SK-N-SH (cell line): Measurements from ENCODE around the gene BGN. TPM values are rescaled to one million over a fixed set of nuclear protein-coding genes. Genes with fewer than 3 reads are reported as not detected.

ENCODE experiments used
- CTCF ChIA-PET: fragments of 300-600, 350-600 bp; formaldehyde crosslinking; extraction: SDS; loops from one replicate; lab custom pipeline; 2021; lab: Yijun Ruan, JAX
- POLR2A ChIA-PET: fragments of 350-600 bp; sonication (Branson Sonifier 250); formaldehyde crosslinking; extraction: SDS; loops from one replicate; lab custom pipeline; 2020; ENCODE audit warnings: antibody characterized with exemption, inconsistent platforms; lab: Yijun Ruan, JAX
- DNase-seq: peaks from one replicate; pipeline ENCODE4 v3.0.0; 2012
- H2AFZ ChIP-seq: fragments of 200-600 bp; sonication (generic); 2 replicates; pipeline ENCODE4 v1.8.1; 2016; ENCODE audit warnings: antibody characterized with exemption, mild to moderate bottlenecking, low read depth
- H3F3A ChIP-seq: fragments of 200-600 bp; sonication (generic); replicated peaks from 2 replicates; pipeline ENCODE3; 2016; ENCODE audit warnings: antibody characterized with exemption, mild to moderate bottlenecking; ENCODE audit not compliant: insufficient read depth
- H3K27ac ChIP-seq, 2 experiments: fragments of 200-500 bp in 1 of 2; fragments of 200-600 bp in 1 of 2; sonication (Bioruptor generic) in 1 of 2; sonication (generic), shearing (Covaris generic) in 1 of 2; 2 replicates each; pipeline versions ENCODE4 v1.5.1 to v1.6.1; 2014 to 2016; ENCODE audit warnings: low read depth in 2 of 2, inconsistent platforms in 1 of 2, low read length in 1 of 2, mild to moderate bottlenecking in 1 of 2, mixed read lengths in 1 of 2
- H3K27me3 ChIP-seq: fragments of 200-600 bp; sonication (generic), shearing (Covaris generic); 2 replicates; pipeline ENCODE4 v1.6.1; 2016; ENCODE audit warnings: mixed run types; ENCODE audit not compliant: insufficient read depth
- H3K36me3 ChIP-seq, 2 experiments: fragments of 200-500 bp in 1 of 2; fragments of 200-600 bp in 1 of 2; sonication (Bioruptor generic) in 1 of 2; sonication (generic) in 1 of 2; replicated peaks in 1 of 2; 2 replicates each; pipeline versions ENCODE3 to v1.5.1; 2014 to 2016; ENCODE audit warnings: low read length in 1 of 2, mild to moderate bottlenecking in 1 of 2; ENCODE audit not compliant: insufficient read depth in 2 of 2, control insufficient read depth in 1 of 2
- H3K4me1 ChIP-seq, 2 experiments: fragments of 200-500 bp in 1 of 2; fragments of 200-600 bp in 1 of 2; sonication (Bioruptor generic) in 1 of 2; sonication (generic), shearing (Covaris generic) in 1 of 2; 2 replicates each; pipeline versions ENCODE4 v1.5.1 to v1.6.1; 2014 to 2016; ENCODE audit warnings: low read depth in 1 of 2, low read length in 1 of 2, mixed run types in 1 of 2; ENCODE audit not compliant: insufficient read depth in 2 of 2, control insufficient read depth in 1 of 2
- H3K4me2 ChIP-seq: fragments of 200-600 bp; sonication (generic), shearing (Covaris generic); 2 replicates; pipeline ENCODE4 v1.6.1; 2017; ENCODE audit warnings: mixed run types
- H3K4me3 ChIP-seq, 2 experiments: fragments of 200-500 bp in 1 of 2; fragments of 200-600 bp in 1 of 2; sonication (Bioruptor generic) in 1 of 2; sonication (generic), shearing (Covaris generic) in 1 of 2; 2 replicates each; pipeline versions ENCODE4 v1.5.1 to v1.8.1; 2014 to 2016; ENCODE audit warnings: low read depth in 2 of 2, inconsistent platforms in 1 of 2, low read length in 1 of 2, mild to moderate bottlenecking in 1 of 2, mixed read lengths in 1 of 2, moderate library complexity in 1 of 2
- H3K79me2 ChIP-seq: fragments of 200-600 bp; sonication (generic); 2 replicates; pipeline ENCODE4 v1.8.1; 2017; ENCODE audit warnings: mild to moderate bottlenecking; ENCODE audit not compliant: insufficient read depth
- H3K9ac ChIP-seq: fragments of 200-600 bp; sonication (generic); 2 replicates; pipeline ENCODE4 v1.6.1; 2017; ENCODE audit warnings: mixed run types
- H3K9me2 ChIP-seq: fragments of 200-600 bp; sonication (generic); 2 replicates; pipeline ENCODE4 v1.6.1; 2017; ENCODE audit warnings: mixed run types
- H3K9me3 ChIP-seq: fragments of 200-600 bp; sonication (generic); 2 replicates; pipeline ENCODE4 v1.6.1; 2017; ENCODE audit warnings: mixed run types, mild to moderate bottlenecking, moderate library complexity
- H4K20me1 ChIP-seq: fragments of 200-600 bp; sonication (generic); 2 replicates; pipeline ENCODE4 v1.6.1; 2017; ENCODE audit warnings: mild to moderate bottlenecking, mixed run types; ENCODE audit not compliant: insufficient read depth
- CHD2 ChIP-seq: fragments of 150-350 bp; IDR thresholded peaks from 2 replicates; pipeline ENCODE4 v1.6.1; 2018; ENCODE audit warnings: low read length; ENCODE audit not compliant: partially characterized antibody
- CTCF ChIP-seq: fragments of 200-600 bp; sonication (generic); IDR thresholded peaks from 2 replicates; pipeline ENCODE4 v1.6.1; 2017; ENCODE audit warnings: antibody characterized with exemption, mild to moderate bottlenecking, moderate library complexity
- ELF1 ChIP-seq: IDR thresholded peaks from 2 replicates; pipeline ENCODE4 v1.4.0; 2012
- EP300 ChIP-seq, 2 experiments: IDR thresholded peaks; 2 replicates each; pipeline versions ENCODE4 v1.4.0 to v1.6.1; 2012; ENCODE audit warnings: borderline replicate concordance in 1 of 2, low read depth in 1 of 2, low read length in 1 of 2
- EZH2phosphoT487 ChIP-seq: fragments of 200-600 bp; sonication (generic); IDR thresholded peaks from 2 replicates; pipeline ENCODE4 v1.6.1; 2017; ENCODE audit warnings: low read depth, mixed run types, mild to moderate bottlenecking, antibody characterized with exemption, moderate library complexity, borderline replicate concordance
- FOSL2 ChIP-seq: IDR thresholded peaks from 2 replicates; pipeline ENCODE4 v1.4.0; 2012; ENCODE audit warnings: low read depth, mild to moderate bottlenecking, moderate library complexity, borderline replicate concordance
- GABPA ChIP-seq: IDR thresholded peaks from 2 replicates; pipeline ENCODE4 v1.4.0; 2012; ENCODE audit warnings: low read depth, mild to moderate bottlenecking
- IRF3 ChIP-seq: fragments of 150-350 bp; IDR thresholded peaks from 2 replicates; pipeline ENCODE4 v1.6.1; 2016; ENCODE audit warnings: mild to moderate bottlenecking, low read depth, low read length
- JUND ChIP-seq: IDR thresholded peaks from 2 replicates; pipeline ENCODE4 v1.4.0; 2012
- MEF2A ChIP-seq: IDR thresholded peaks from 2 replicates; pipeline ENCODE4 v1.4.0; 2012; ENCODE audit warnings: low read depth, borderline replicate concordance
- MXI1 ChIP-seq: IDR thresholded peaks from 2 replicates; pipeline ENCODE4 v1.6.1; 2012; ENCODE audit warnings: mild to moderate bottlenecking, low read depth, low read length, improper control_type of control experiment
- NFIC ChIP-seq: IDR thresholded peaks from 2 replicates; pipeline ENCODE4 v1.4.0; 2012; ENCODE audit warnings: borderline replicate concordance
- POLR2AphosphoS5 ChIP-seq: IDR thresholded peaks from 2 replicates; pipeline ENCODE4 v1.6.1; 2012; ENCODE audit warnings: low read depth, low read length
- RAD21 ChIP-seq: IDR thresholded peaks from 2 replicates; pipeline ENCODE4 v1.6.1; 2012; ENCODE audit warnings: mild to moderate bottlenecking, low read length
- RCOR1 ChIP-seq: fragments of 150-350 bp; IDR thresholded peaks from 2 replicates; pipeline ENCODE4 v1.6.1; 2017; ENCODE audit warnings: antibody characterized with exemption, low read length
- REST ChIP-seq: IDR thresholded peaks from 2 replicates; pipeline ENCODE4 v1.6.1; 2012; ENCODE audit warnings: mild to moderate bottlenecking, low read depth, low read length, moderate library complexity
- RFX5 ChIP-seq: IDR thresholded peaks from 2 replicates; pipeline ENCODE4 v1.6.1; 2012; ENCODE audit warnings: mild to moderate bottlenecking, improper control_type of control experiment, low read length
- TAF1 ChIP-seq: IDR thresholded peaks from 2 replicates; pipeline ENCODE4 v1.6.1; 2012; ENCODE audit warnings: low read depth, mild to moderate bottlenecking, low read length, moderate library complexity, borderline replicate concordance
- TCF12 ChIP-seq: IDR thresholded peaks from 2 replicates; pipeline ENCODE4 v1.4.0; 2012
- USF2 ChIP-seq: fragments of 150-350 bp; IDR thresholded peaks from 2 replicates; pipeline ENCODE4 v1.6.1; 2017; ENCODE audit warnings: antibody characterized with exemption, low read length, low read depth, borderline replicate concordance
- WGBS: methylation state at CpG from one replicate; pipeline ENCODE4 v1.1.6; 2017; ENCODE audit warnings: low lambda C conversion rate; 5-methylcytosine and 5-hydroxymethylcytosine counted together
- polyA plus RNA-seq, 3 experiments: library from polyadenylated mRNA; depleted of rRNA; stranded (reverse); fragments of >200 nt; gene quantifications; 2 replicates each; pipeline ENCODE4 v1.2.3, GENCODE V29; 2012

BGN gene
- polyA plus RNA-seq, 1 of the 3 experiments (the other 2 are of a cell fraction): 28.9 TPM

- Histone ChIP-seq H3K79me2 (no peaks in the 10 kb centered on the region), H3K9ac (no peak overlapping the region), H3K4me1 (peaks cover 0 to 67% of the 10 kb centered on the region in 2 experiments; a peak in 3 of 4 replicates), H3K27me3 (peaks cover 37% of the 10 kb centered on the region), H4K20me1 (no peaks in the 10 kb centered on the region), H2AFZ (no peak overlapping the region), H3K4me3 (no peak overlapping the region), H3K4me2 (no peak overlapping the region), H3K9me2 (no peaks in the 10 kb centered on the region), H3K27ac (peak overlapping the region in 1 of 2 experiments; percentile 92; a peak in 2 of 4 replicates), H3K9me3 (no peaks in the 10 kb centered on the region), H3F3A (peaks cover 4% of the 10 kb centered on the region), H3K36me3 (no peaks in the 10 kb centered on the region)
- POLR2A ChIA-PET: no interaction called here
- DNase-seq: peak; percentile 61
- TF ChIP-seq MEF2A: no peak
- TF ChIP-seq IRF3: no peak
- no peak for TF ChIP-seq JUND
- no peak for TF ChIP-seq GABPA
- no peak for TF ChIP-seq TCF12
- TF ChIP-seq MXI1: no peak
- TF ChIP-seq EZH2phosphoT487: no peak
- no peak for TF ChIP-seq CTCF
- TF ChIP-seq POLR2AphosphoS5: no peak
- no peak for TF ChIP-seq ELF1
- TF ChIP-seq REST: no peak
- no peak for TF ChIP-seq CHD2
- no peak for TF ChIP-seq RFX5
- no peak for TF ChIP-seq RAD21
- TF ChIP-seq USF2: no peak
- no peak for TF ChIP-seq NFIC
- TF ChIP-seq EP300 (IDR thresholded peaks at IDR 0.05; ENCODE audit: borderline replicate concordance in 1 of 2, low read depth in 1 of 2, low read length in 1 of 2): no peak
- TF ChIP-seq RCOR1: no peak
- TF ChIP-seq TAF1: no peak
- no peak for TF ChIP-seq FOSL2
- CTCF ChIA-PET: interaction anchor here (1.8 to 4.1 kb wide), 4 partner anchors 13 to 55 kb away, joined by 5 to 40 read pairs (median 8); partner anchors contain the start of gene HAUS7
- WGBS: 23% methylated on average over 5 of the region's 6 CpGs
Measured at GRCh38 chrX:153525451-153525850, 30.7 kb downstream of the BGN start.
